ENCODE measurements around the gene MPPED1. TPM values are rescaled to one million over a fixed set of nuclear protein-coding genes. Genes with fewer than 3 reads are reported as not detected.

The MPPED1 gene
- total and polyA plus RNA-seq, 5 donors, result 0.05 to 0.38 TPM; not detected in 3

DNA sequence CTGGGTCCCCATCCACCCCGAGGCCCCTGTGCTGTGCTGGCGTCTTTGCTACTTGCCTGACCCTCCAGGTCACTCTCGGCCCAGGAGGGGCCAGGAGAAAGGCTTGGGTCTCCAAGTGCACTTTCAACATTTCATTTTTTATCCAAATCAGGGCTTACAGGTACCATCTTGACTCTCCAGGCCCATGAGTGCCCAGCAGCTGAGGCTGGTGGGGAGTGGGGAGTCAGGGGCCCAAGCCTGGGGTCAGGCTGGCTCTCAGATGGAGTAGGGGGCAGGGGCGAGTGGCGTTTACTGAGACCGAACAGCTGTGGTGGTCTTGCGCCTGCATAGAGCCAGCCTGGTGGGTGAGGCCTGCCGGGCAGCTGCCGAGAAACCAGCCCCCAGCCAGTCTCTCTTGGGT is 61.6 kb downstream of the MPPED1 start:
- Histone ChIP-seq H3K4me1 (ENCODE audit: control insufficient read depth, insufficient read depth, low read length) (no peaks in the 10 kb centered on the region), H3K9me3 (ENCODE audit: control insufficient read depth, low read length) (no peaks in the 10 kb centered on the region), H3K27me3 (ENCODE audit: control insufficient read depth, insufficient read depth) (no peaks in the 10 kb centered on the region), H3K4me3 (ENCODE audit: low read length) (no peak overlapping the region), H3K27ac (ENCODE audit: low read length) (no peak overlapping the region)
- 83% methylated on average over 9 of the region's 9 CpGs for WGBS
- no peak for ATAC-seq
- intact Hi-C loops (cut with DNase I), result no loop called here
- DNase-seq, result no peak

- ATAC-seq (no peak), DNase-seq (no peak)
- H3K4me3 ChIP-seq (ENCODE audit: low read length), result no peak overlapping the region
- 63% methylated on average over 28 of the region's 28 CpGs for WGBS
- H3K27me3 ChIP-seq (ENCODE audit: control insufficient read depth, insufficient read depth), result no peaks in the 10 kb centered on the region
- H3K9me3 ChIP-seq (ENCODE audit: control insufficient read depth, low read length), result no peaks in the 10 kb centered on the region
- H3K4me1 ChIP-seq (ENCODE audit: control insufficient read depth, insufficient read depth, low read length), result no peaks in the 10 kb centered on the region
- H3K27ac ChIP-seq (ENCODE audit: low read length), result no peak overlapping the region
- intact Hi-C loops (cut with DNase I), result no loop called here
These were observed 62.6 kb downstream of the MPPED1 start for GRCh38 chr22:43474161-43475101.

DNA sequence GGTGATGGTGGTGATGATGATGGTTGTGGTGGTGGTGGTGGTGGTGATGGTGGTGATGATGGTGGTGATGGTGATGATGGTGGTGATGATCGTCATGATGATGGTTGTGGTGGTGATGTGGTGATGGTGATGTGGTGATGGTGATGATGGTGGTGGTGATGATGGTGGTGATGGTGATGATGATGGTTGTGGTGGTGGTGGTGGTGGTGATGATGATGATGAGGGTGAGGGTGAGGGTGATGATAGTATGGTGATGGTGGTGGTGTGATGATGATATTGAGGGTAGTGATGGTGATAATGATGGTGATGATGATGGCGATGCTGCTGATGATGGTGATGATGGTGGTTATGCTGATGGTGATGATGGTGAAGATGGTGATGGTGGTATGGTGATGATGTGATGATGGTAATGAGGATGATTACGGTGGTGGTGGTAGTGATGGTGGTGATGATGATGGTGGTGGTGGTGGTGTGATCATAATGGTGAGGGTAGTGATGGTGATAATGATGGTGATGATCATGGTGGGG is 63.8 kb downstream of the MPPED1 start:
- no peaks in the 10 kb centered on the region for H3K4me1 ChIP-seq (ENCODE audit: control insufficient read depth, insufficient read depth, low read length)
- no peak overlapping the region for H3K27ac ChIP-seq (ENCODE audit: low read length)
- H3K9me3 ChIP-seq (ENCODE audit: control insufficient read depth, low read length), result no peaks in the 10 kb centered on the region
- no peak for DNase-seq
- H3K4me3 ChIP-seq (ENCODE audit: low read length), result no peak overlapping the region
- no peaks in the 10 kb centered on the region for H3K27me3 ChIP-seq (ENCODE audit: control insufficient read depth, insufficient read depth)
- intact Hi-C loops (cut with DNase I), result no loop called here
- WGBS, result 96% methylated on average over 3 of the region's 3 CpGs
- ATAC-seq, result no peak

GRCh38 chr22:43476341-43476740 is 64.5 kb downstream of the MPPED1 start:
- no peaks in the 10 kb centered on the region for H3K9me3 ChIP-seq (ENCODE audit: control insufficient read depth, low read length)
- ATAC-seq (no peak), DNase-seq (no peak)
- no peak overlapping the region for H3K4me3 ChIP-seq (ENCODE audit: low read length)
- no peaks in the 10 kb centered on the region for H3K4me1 ChIP-seq (ENCODE audit: control insufficient read depth, insufficient read depth, low read length)
- WGBS, result 54% methylated on average over 5 of the region's 5 CpGs
- intact Hi-C loops (cut with DNase I), result no loop called here
- H3K27ac ChIP-seq (ENCODE audit: low read length), result no peak overlapping the region
- no peaks in the 10 kb centered on the region for H3K27me3 ChIP-seq (ENCODE audit: control insufficient read depth, insufficient read depth)

DNA sequence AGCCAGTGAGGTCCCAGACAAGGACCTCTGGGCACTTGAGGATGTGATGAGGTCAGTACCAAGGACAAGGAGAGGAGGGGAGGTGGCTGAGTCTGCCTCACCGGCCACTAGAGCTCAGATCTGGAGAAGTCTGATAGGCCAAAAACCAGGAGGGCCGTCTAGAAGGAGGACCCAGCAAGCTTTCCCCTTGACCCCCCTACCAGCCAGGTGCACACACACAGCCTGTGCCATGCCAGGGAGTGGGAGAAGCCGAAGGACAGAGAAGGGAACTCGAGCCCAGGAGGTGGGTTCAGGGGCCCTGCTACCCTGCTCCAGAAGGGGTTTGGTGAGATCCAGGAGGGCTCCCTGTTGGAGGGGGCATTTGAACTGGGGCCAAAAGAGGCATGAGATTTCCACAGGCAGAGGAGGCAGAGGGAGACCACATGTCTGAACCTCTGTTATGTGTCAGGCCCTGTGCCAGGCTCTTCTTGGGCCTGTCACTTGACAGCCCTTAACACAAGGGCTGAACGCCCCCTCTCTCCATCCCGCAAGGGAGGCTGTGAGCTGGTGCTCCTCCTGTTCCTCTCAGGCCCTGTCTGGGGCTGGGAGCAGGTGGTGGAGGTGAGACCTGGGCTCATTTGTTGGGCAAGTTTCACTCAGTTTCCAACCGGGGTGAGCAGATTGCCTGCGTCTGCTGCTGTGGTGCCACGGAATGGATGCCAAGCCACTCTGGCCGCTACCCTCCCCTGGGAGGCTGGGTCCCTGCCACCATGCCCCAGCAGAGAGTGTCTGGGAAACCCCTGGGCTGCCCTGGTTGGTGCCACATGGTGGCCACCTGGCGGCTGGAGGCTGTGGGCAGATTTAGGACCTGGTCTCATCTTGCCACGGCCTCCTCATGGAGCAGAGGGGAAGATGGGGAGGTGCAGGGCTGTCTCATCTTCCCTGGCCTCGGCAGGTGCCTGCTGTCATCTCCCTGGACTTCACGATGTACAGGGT is 65.2 kb downstream of the MPPED1 start:
- Histone ChIP-seq H3K4me3 (ENCODE audit: low read length) (no peak overlapping the region), H3K27me3 (ENCODE audit: control insufficient read depth, insufficient read depth) (no peaks in the 10 kb centered on the region), H3K4me1 (ENCODE audit: control insufficient read depth, insufficient read depth, low read length) (no peaks in the 10 kb centered on the region), H3K27ac (ENCODE audit: low read length) (no peak overlapping the region), H3K9me3 (ENCODE audit: control insufficient read depth, low read length) (no peaks in the 10 kb centered on the region)
- ATAC-seq (no peak), DNase-seq (peak in 1 of 3 donors; percentile 32)
- intact Hi-C loops (cut with DNase I), result no loop called here
- WGBS, result 75% methylated on average over 14 of the region's 14 CpGs

DNA sequence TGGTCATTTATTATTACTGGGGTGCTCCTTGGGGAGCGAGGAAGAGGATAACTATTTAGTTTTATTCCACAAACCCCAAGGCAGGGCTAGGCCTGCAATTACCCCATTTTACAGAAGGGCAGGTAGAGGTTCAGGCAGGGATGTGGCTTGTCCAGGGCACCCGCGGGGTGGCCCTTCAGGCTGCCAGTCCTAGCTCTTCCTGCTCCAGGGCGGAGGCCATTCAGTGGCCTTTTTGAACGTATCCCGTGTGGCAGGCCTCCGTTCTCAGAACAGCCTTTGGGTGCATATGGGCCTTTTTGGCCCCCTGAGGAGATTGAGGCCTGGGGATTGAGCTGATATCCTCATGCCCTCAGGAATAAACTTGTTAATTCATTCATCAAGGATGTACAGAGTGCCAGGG is 66.2 kb downstream of the MPPED1 start:
- intact Hi-C loops (cut with DNase I), result no loop called here
- Histone ChIP-seq H3K4me1 (ENCODE audit: control insufficient read depth, insufficient read depth, low read length) (no peaks in the 10 kb centered on the region), H3K4me3 (ENCODE audit: low read length) (no peak overlapping the region), H3K27ac (ENCODE audit: low read length) (no peak overlapping the region), H3K9me3 (ENCODE audit: control insufficient read depth, low read length) (no peaks in the 10 kb centered on the region), H3K27me3 (ENCODE audit: control insufficient read depth, insufficient read depth) (no peaks in the 10 kb centered on the region)
- 94% methylated on average over 7 of the region's 7 CpGs for WGBS
- DNase-seq (no peak), ATAC-seq (no peak)

DNA sequence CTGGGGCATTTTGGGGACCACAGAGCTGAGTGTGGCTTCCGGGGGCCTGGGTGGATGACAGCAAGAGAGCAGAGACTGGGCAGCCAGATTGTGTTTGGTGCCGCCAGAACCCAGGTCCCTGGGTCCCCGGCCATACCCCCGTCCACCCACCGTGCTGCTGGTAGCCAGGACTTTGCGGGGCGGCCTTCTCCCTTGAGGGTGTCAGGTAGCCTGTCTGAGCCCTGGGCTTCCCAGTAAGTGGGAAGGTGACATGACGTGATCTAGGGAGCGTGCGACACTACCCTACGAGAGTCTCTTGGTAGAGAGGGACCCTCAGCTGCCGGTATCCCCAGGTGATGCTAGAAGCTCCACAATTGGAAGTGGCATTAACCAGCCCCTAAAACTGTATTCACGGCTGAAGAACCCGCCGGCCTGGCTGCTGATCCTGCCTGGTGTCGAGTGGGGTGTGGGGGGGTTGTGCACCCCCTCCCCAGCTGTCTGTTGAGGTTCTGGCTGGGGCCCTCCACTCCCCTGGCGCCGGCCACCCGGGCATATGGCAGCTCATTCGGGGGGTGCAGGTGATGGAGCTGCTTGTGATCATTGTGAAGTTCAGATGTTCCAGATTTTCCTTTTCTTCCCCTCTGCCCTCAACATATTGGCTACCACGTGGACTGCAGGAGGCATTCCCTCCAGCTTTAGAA is 66.9 kb downstream of the MPPED1 start:
- WGBS, result 91% methylated on average over 21 of the region's 21 CpGs
- no peak for DNase-seq
- ATAC-seq, result no peak
- Histone ChIP-seq H3K27me3 (ENCODE audit: control insufficient read depth, insufficient read depth) (no peaks in the 10 kb centered on the region), H3K4me1 (ENCODE audit: control insufficient read depth, insufficient read depth, low read length) (no peaks in the 10 kb centered on the region), H3K9me3 (ENCODE audit: control insufficient read depth, low read length) (no peaks in the 10 kb centered on the region), H3K27ac (ENCODE audit: low read length) (no peak overlapping the region), H3K4me3 (ENCODE audit: low read length) (no peak overlapping the region)
- intact Hi-C loops (cut with DNase I), result no loop called here

DNA sequence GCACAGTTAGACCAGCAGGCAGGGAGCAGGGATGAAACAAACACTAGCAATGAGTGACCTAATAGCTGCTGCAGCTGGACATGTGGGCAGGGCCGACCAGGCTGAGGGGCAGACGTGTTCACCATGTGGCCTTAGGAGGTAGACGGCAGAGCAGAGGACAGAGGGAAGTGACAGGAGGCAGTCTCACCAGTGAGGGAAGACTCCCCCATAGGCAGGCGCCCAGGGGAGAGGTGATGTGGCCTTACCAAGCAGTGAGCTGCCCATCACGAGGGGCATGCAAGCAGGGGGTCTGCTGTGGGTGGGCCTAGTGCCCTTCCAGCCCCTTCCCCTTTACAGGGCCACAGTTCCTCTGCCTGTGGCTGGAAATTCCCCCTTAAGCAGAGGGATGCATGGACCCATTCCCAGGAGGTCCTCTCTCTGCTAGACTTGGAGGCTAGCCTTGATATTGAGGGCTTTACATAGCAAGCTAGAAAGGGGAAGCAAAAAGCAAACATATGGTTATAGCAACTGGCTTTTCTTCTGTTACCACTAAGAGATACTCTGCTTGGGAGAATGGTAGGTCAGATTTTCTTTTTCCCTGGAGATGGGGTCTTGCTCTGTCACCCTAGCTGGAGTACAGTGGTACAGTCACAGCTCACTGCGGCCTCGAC is 67.6 kb downstream of the MPPED1 start:
- intact Hi-C loops (cut with DNase I), result no loop called here
- Histone ChIP-seq H3K27me3 (ENCODE audit: control insufficient read depth, insufficient read depth) (no peaks in the 10 kb centered on the region), H3K27ac (ENCODE audit: low read length) (no peak overlapping the region), H3K9me3 (ENCODE audit: control insufficient read depth, low read length) (no peaks in the 10 kb centered on the region), H3K4me1 (ENCODE audit: control insufficient read depth, insufficient read depth, low read length) (no peaks in the 10 kb centered on the region), H3K4me3 (ENCODE audit: low read length) (no peak overlapping the region)
- DNase-seq (no peak), ATAC-seq (no peak)
- WGBS, result 76% methylated on average over 7 of the region's 7 CpGs

- Histone ChIP-seq H3K27me3 (ENCODE audit: control insufficient read depth, insufficient read depth) (no peaks in the 10 kb centered on the region), H3K9me3 (ENCODE audit: control insufficient read depth, low read length) (no peaks in the 10 kb centered on the region), H3K27ac (ENCODE audit: low read length) (no peak overlapping the region), H3K4me3 (ENCODE audit: low read length) (no peak overlapping the region), H3K4me1 (ENCODE audit: control insufficient read depth, insufficient read depth, low read length) (no peaks in the 10 kb centered on the region)
- ATAC-seq (no peak), DNase-seq (no peak)
- 75% methylated on average over 7 of the region's 7 CpGs for WGBS
- intact Hi-C loops (cut with DNase I), result no loop called here
These were observed 68.1 kb downstream of the MPPED1 start for GRCh38 chr22:43479962-43480361.

DNA sequence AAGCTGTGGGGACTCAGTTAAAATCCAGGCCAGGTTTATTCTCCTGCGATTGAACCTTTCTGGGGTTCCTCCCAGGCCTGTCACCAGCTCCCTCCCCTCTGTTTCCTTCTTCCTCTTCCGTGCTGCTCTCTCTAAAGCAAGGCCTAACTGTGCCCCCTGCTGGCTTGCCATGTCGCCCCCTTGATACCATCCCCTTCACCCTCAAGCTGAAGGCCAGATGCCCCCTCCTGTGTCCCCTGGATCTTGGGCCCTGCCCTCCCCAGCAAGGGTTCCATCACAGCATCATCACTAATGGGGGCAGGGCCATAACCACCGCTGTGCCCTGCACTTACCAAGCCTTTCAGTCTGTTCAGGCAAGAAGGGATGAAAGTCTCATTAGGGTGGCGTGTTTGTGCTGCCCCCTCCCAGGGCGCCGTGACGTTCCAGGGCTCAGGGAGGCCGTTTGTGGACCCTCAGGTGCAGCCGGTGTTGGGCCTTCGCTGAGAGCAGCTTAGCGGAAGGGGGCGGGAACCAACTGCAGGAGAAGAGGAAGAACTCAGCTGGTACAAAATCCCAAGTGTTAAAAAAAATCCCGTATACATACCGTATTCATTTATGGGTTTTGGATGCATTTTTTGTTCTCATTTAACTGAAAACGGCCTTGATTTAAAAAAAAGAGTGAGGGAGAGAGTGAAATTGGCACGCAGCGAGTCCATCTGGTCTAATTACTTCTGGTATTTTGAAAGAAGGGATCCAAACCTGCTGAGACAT is 69.9 kb downstream of the MPPED1 start:
- Histone ChIP-seq H3K4me1 (ENCODE audit: control insufficient read depth, insufficient read depth, low read length) (no peaks in the 10 kb centered on the region), H3K27me3 (ENCODE audit: control insufficient read depth, insufficient read depth) (no peaks in the 10 kb centered on the region), H3K9me3 (ENCODE audit: control insufficient read depth, low read length) (no peaks in the 10 kb centered on the region), H3K27ac (ENCODE audit: low read length) (no peak overlapping the region), H3K4me3 (ENCODE audit: low read length) (no peak overlapping the region)
- intact Hi-C loops (cut with DNase I), result no loop called here
- 44% methylated on average over 18 of the region's 18 CpGs for WGBS
- no peak for ATAC-seq
- DNase-seq, result peak in 1 of 3 donors; percentile 47
